Osteocyte (in vitro differentiated cells): Measurements from ENCODE around the gene CCDC87. TPM values are rescaled to one million over a fixed set of nuclear protein-coding genes. Genes with fewer than 3 reads are reported as not detected.

ENCODE experiments used
- DNase-seq: peaks from one replicate; pipeline ENCODE4 v3.0.0; 2021; ENCODE audit warnings: mixed read lengths; ENCODE audit not compliant: unreplicated experiment; ENCODE audit errors: extremely low spot score
- H3K27ac Mint-ChIP-seq: one replicate; pipeline ENCODE4 v1.8.0; 2021; ENCODE audit warnings: mild to moderate bottlenecking, mixed read lengths; ENCODE audit not compliant: unreplicated experiment
- H3K27me3 Mint-ChIP-seq: one replicate; pipeline ENCODE4 v1.8.0; 2021; ENCODE audit warnings: mixed read lengths; ENCODE audit not compliant: unreplicated experiment
- H3K36me3 Mint-ChIP-seq: one replicate; pipeline ENCODE4 v1.8.0; 2021; ENCODE audit warnings: mixed read lengths; ENCODE audit not compliant: unreplicated experiment
- H3K4me1 Mint-ChIP-seq: one replicate; pipeline ENCODE4 v1.8.0; 2021; ENCODE audit warnings: mixed read lengths; ENCODE audit not compliant: unreplicated experiment
- H3K4me3 Mint-ChIP-seq: one replicate; pipeline ENCODE4 v1.8.0; 2021; ENCODE audit warnings: mild to moderate bottlenecking, moderate library complexity, mixed read lengths; ENCODE audit not compliant: unreplicated experiment
- H3K9me3 Mint-ChIP-seq: one replicate; pipeline ENCODE4 v1.8.0; 2021; ENCODE audit warnings: mixed read lengths; ENCODE audit not compliant: unreplicated experiment
- total RNA-seq: library from RNA; stranded (reverse); gene quantifications from 2 replicates; pipeline ENCODE4 v1.2.1, GENCODE V29; 2021
- TF ChIP-seq, protein P1 (sequence below): fragments of 200-600 bp; sonication (generic); IDR thresholded peaks from 2 replicates; pipeline ENCODE4 v1.5.0; 2021; ENCODE audit warnings: antibody characterized with exemption, mild to moderate bottlenecking, moderate library complexity

Gene CCDC87
- total RNA-seq, 1 donor from 2014 or later: 0.19 TPM

DNA sequence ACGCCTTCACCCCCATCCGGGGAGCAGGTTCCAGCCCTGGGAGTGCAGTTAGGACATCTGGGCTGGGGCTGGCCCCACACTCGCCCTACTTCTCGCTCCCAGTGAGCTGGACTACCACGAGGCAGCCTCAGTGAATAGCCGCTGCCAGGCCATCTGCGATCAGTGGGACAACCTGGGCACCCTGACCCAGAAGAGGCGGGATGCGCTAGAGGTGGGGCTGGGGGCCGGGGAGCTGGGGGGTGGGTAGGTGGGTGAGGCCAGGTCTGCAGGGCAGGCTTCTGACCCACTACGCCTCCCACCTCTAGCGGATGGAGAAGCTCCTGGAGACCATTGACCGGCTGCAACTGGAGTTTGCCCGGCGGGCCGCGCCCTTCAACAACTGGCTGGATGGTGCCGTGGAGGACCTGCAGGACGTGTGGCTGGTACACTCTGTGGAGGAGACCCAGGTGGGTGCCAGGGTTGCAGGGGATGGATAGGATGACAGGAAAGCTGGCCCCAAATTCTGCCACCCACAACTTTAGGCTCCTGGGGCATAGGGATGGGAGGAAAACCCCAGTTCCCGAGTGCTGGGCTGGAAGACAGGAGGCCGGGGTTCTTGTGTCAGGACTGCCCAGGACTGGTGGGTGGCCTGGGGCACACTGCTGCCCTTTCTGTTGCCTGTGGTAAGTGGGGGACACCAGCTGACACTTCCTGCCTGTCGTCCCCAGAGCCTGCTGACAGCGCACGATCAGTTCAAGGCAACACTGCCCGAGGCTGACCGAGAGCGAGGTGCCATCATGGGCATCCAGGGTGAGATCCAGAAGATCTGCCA lies 32.8 kb downstream of the CCDC87 start:
- H3K4me3 Mint-ChIP-seq: no peak overlapping the region
- H3K27me3 Mint-ChIP-seq: no peaks in the 10 kb centered on the region
- TF ChIP-seq, protein P1, sequence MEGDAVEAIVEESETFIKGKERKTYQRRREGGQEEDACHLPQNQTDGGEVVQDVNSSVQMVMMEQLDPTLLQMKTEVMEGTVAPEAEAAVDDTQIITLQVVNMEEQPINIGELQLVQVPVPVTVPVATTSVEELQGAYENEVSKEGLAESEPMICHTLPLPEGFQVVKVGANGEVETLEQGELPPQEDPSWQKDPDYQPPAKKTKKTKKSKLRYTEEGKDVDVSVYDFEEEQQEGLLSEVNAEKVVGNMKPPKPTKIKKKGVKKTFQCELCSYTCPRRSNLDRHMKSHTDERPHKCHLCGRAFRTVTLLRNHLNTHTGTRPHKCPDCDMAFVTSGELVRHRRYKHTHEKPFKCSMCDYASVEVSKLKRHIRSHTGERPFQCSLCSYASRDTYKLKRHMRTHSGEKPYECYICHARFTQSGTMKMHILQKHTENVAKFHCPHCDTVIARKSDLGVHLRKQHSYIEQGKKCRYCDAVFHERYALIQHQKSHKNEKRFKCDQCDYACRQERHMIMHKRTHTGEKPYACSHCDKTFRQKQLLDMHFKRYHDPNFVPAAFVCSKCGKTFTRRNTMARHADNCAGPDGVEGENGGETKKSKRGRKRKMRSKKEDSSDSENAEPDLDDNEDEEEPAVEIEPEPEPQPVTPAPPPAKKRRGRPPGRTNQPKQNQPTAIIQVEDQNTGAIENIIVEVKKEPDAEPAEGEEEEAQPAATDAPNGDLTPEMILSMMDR: no peak
- no peak overlapping the region for H3K27ac Mint-ChIP-seq
- no peak for DNase-seq
- no peaks in the 10 kb centered on the region for H3K36me3 Mint-ChIP-seq
- H3K9me3 Mint-ChIP-seq: no peaks in the 10 kb centered on the region
- H3K4me1 Mint-ChIP-seq: no peaks in the 10 kb centered on the region

DNA sequence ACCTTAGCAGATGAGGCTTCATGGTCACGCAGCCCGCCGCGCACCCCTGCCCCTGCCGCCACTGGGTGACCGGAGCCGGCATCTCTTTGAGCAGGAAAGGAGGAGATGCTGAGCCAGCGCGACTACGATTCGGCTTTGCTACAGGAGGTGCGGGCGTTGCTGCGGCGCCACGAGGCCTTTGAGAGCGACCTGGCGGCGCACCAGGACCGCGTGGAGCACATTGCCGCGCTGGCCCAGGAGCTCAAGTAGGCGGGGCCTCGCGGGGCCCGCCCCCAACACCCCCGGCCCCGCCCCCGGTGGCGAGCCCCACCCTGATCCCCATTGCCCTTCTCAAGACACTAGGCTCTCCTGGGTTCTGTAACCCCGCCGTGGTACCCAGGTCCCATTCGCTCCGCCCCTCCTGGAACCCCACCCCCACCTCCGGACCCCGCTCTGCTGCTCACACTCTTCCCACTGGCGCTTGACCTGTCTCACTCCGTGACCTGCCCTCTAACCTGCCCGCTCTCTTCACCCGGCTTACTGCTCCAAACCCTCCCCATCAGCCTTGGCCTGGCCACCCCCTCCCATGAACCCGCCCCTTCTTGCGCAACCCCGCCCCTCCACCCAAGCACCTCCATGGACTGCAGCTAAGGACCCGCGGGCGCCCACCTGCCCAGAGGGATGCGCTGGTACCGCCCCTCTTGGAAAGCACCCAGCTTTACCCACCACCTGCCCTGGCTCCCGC lies 33.6 kb downstream of the CCDC87 start:
- Mint-ChIP-seq H3K9me3 (no peaks in the 10 kb centered on the region), H3K27me3 (no peaks in the 10 kb centered on the region), H3K4me3 (no peak overlapping the region), H3K36me3 (no peaks in the 10 kb centered on the region), H3K27ac (no peak overlapping the region), H3K4me1 (no peaks in the 10 kb centered on the region)
- no peak for DNase-seq
- TF ChIP-seq, protein P1: no peak

DNA sequence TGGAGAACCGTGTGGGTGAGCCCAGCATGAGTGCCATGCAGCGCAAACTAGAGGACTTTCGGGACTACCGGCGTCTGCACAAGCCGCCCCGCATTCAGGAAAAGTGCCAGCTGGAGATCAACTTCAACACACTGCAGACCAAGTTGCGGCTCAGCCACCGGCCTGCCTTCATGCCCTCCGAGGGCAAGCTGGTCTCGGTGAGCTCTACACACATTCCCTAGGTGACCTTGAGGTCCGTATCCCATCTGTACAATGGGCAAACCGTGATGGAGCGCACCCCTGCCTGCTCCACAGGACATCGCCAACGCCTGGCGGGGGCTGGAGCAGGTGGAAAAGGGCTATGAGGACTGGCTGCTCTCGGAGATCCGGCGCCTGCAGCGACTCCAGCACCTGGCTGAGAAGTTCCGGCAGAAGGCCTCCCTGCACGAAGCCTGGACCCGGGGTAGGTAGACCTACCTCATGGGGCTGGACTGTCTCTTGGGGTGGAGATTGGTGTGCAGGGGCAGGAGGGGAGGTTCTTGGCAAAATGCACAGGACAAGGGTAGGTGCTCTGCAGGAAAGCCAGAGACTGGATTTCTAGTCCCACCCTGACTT lies 35.0 kb downstream of the CCDC87 start:
- no peak overlapping the region for H3K4me3 Mint-ChIP-seq
- no peaks in the 10 kb centered on the region for H3K27me3 Mint-ChIP-seq
- DNase-seq: no peak
- no peaks in the 10 kb centered on the region for H3K9me3 Mint-ChIP-seq
- no peaks in the 10 kb centered on the region for H3K36me3 Mint-ChIP-seq
- H3K27ac Mint-ChIP-seq: no peak overlapping the region
- H3K4me1 Mint-ChIP-seq: no peaks in the 10 kb centered on the region
- TF ChIP-seq, protein P1: no peak

DNA sequence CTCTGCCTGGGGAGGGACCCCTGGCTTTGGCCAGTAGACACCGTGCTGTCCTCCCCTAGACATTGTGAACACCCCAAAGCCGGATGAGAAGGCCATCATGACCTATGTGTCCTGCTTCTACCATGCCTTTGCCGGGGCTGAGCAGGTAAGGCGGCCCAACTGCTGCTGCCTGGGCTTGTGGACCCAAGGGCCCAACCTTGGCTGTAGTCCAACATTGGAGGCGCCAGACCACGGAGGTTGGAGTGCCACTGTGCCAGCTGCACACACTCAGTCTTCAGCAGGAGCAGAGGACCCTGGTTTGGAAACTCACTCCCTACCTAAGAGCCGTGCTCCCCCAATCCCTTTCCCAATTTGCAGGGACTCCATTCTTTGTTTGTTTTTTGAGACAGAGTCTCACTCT lies 36.8 kb downstream of the CCDC87 start:
- H3K36me3 Mint-ChIP-seq: no peaks in the 10 kb centered on the region
- H3K27me3 Mint-ChIP-seq: no peaks in the 10 kb centered on the region
- TF ChIP-seq, protein P1: no peak
- no peaks in the 10 kb centered on the region for H3K9me3 Mint-ChIP-seq
- no peaks in the 10 kb centered on the region for H3K4me1 Mint-ChIP-seq
- H3K4me3 Mint-ChIP-seq: no peak overlapping the region
- H3K27ac Mint-ChIP-seq: no peak overlapping the region
- DNase-seq: no peak

DNA sequence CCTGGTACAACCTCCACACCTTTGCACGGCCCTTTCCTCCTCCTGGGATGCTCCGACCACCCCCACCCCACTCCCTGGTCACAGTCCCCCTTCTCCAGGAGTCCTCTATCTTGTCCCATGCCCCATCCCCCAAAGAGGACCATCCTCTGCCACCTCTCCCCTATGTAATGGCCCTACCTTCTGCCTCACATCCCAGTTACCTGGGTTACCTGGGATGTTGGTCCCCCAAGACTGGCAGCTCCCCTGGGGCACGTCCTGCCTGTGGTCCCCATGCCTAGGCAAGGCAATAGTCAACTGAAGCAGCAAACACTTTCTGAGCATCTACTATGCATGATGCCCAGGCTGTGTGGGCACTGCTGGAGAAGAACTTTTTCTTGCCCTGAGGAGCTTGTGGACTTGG lies 37.4 kb downstream of the CCDC87 start:
- no peaks in the 10 kb centered on the region for H3K36me3 Mint-ChIP-seq
- no peak for DNase-seq
- TF ChIP-seq, protein P1: no peak
- H3K4me1 Mint-ChIP-seq: no peaks in the 10 kb centered on the region
- no peak overlapping the region for H3K27ac Mint-ChIP-seq
- no peaks in the 10 kb centered on the region for H3K27me3 Mint-ChIP-seq
- no peak overlapping the region for H3K4me3 Mint-ChIP-seq
- no peaks in the 10 kb centered on the region for H3K9me3 Mint-ChIP-seq
